ENCODE measurements around the gene MAVS. TPM values are rescaled to one million over a fixed set of nuclear protein-coding genes. Genes with fewer than 3 reads are reported as not detected.

Gene MAVS
- total and polyA plus RNA-seq, 7 donors = 14.0 to 61.3 (median 49.7) TPM

- intact Hi-C loops (cut with DNase I) = no loop called here
- WGBS, 3 donors = 85 to 90% (median 87%) methylated on average over 12 to 14 of the region's 14 CpGs
- no peak for ATAC-seq
- H3K4me1 ChIP-seq = no peaks in the 10 kb centered on the region
- no peak for DNase-seq
- H3K4me3 ChIP-seq = no peak overlapping the region
- no peak overlapping the region for H3K27ac ChIP-seq
- H3K9me3 ChIP-seq = no peaks in the 10 kb centered on the region
- H3K27me3 ChIP-seq (ENCODE audit: insufficient read depth in 3 of 3, low read length in 2 of 3) = no peaks in the 10 kb centered on the region
- H3K36me3 ChIP-seq (ENCODE audit: insufficient read depth in 1 of 2, low read depth in 1 of 2) = peaks cover 3 to 99% of the 10 kb centered on the region in 2 donors
- no peak for TF ChIP-seq CTCF (IDR thresholded peaks at IDR 0.05)
Observed at GRCh38 chr20:3865152-3865886, 18.7 kb downstream of the MAVS start.

- Histone ChIP-seq H3K9me3 (no peaks in the 10 kb centered on the region), H3K4me3 (no peak overlapping the region), H3K27ac (no peak overlapping the region), H3K27me3 (ENCODE audit: insufficient read depth in 3 of 3, low read length in 2 of 3) (no peaks in the 10 kb centered on the region), H3K36me3 (ENCODE audit: insufficient read depth in 1 of 2, low read depth in 1 of 2) (peaks cover 3 to 95% of the 10 kb centered on the region in 2 donors), H3K4me1 (no peaks in the 10 kb centered on the region)
- intact Hi-C loops (cut with DNase I) = no loop called here
- DNase-seq (no peak), ATAC-seq (no peak)
- WGBS, 3 donors = 87 to 92% (median 91%) methylated on average over 13 to 14 of the region's 14 CpGs
- no peak for TF ChIP-seq CTCF (IDR thresholded peaks at IDR 0.05)
Observed at GRCh38 chr20:3865887-3866407, 19.3 kb downstream of the MAVS start.

- TF ChIP-seq CTCF (IDR thresholded peaks at IDR 0.05) = no peak
- no peak overlapping the region for H3K4me3 ChIP-seq
- no peak for ATAC-seq
- DNase-seq = no peak
- H3K4me1 ChIP-seq = no peaks in the 10 kb centered on the region
- no peaks in the 10 kb centered on the region for H3K27me3 ChIP-seq (ENCODE audit: insufficient read depth in 3 of 3, low read length in 2 of 3)
- no peak overlapping the region for H3K27ac ChIP-seq
- peaks cover 3 to 95% of the 10 kb centered on the region in 2 donors for H3K36me3 ChIP-seq (ENCODE audit: insufficient read depth in 1 of 2, low read depth in 1 of 2)
- intact Hi-C loops (cut with DNase I) = no loop called here
- WGBS, 3 donors = 63 to 73% (median 68%) methylated on average over 3 of the region's 3 CpGs
- no peaks in the 10 kb centered on the region for H3K9me3 ChIP-seq
Observed at GRCh38 chr20:3866464-3866863, 19.8 kb downstream of the MAVS start.

- Histone ChIP-seq H3K27me3 (ENCODE audit: insufficient read depth in 3 of 3, low read length in 2 of 3) (no peaks in the 10 kb centered on the region), H3K36me3 (ENCODE audit: insufficient read depth in 1 of 2, low read depth in 1 of 2) (peaks cover 3 to 91% of the 10 kb centered on the region in 2 donors), H3K27ac (no peak overlapping the region), H3K4me1 (no peaks in the 10 kb centered on the region), H3K4me3 (no peak overlapping the region), H3K9me3 (no peaks in the 10 kb centered on the region)
- no peak for TF ChIP-seq CTCF (IDR thresholded peaks at IDR 0.05)
- no peak for ATAC-seq
- WGBS, 3 donors = 72 to 74% (median 74%) methylated on average over 2 of the region's 2 CpGs
- DNase-seq = no peak
- intact Hi-C loops (cut with DNase I) = no loop called here
Observed at GRCh38 chr20:3867802-3868201, 21.2 kb downstream of the MAVS start.
